HG03097 (cell line): ENCODE results near the gene NR3C1.

Experiments
- ATAC-seq: cut with Tn5 transposase; IDR thresholded peaks from one replicate; pipeline ENCODE4 v1.9.1; 2021; ENCODE audit not compliant: unreplicated experiment, low FRiP score

The NR3C1 gene

DNA sequence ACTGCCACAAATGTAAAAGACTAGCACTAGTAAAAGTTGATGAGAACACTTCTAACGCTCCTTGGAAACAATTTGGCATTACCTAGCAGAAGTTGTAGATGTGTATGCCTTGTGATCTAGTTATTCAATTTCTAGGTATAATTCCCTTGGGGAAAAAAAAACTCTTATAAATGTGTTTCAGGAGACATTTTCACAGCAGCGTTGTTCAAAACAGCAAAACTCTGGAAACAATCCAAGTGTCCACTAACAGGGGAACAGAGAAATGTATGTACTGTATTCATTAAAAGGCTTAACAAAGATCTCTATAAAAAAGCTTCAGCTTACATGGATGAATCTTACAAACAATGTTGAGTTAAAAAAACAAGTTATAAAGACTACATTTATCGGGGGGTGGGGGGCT, 30.4 kb downstream of the NR3C1 start:
- ATAC-seq, result no peak

DNA sequence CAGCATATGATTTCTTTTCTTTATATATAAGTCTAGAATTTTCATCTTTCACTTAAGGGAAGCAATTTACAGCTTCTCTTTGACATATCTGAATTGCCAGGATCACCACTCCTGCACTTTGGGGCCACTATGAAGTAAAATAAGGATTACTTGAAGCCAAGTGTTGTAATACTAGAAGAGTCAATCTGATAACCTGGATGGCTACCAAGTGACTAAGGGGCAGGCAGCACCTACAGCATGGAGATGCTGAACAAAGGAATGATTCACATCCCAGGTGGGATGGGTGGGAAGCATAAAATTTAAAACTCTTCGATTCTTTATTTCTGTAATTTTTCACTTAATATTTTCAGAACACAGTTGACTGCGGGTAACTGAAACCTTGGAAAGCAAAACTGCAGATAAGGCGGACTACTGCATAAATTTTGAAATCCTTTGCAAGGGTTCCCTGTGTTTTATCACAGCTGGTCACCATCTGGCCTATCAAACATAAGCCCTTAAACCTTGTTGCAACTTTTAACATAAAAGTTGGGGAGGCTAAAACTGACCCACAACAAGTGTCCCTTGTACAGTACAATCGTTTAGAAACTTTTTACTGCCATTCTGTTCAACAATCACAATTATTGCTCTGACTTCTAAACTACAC, 31.2 kb downstream of the NR3C1 start:
- ATAC-seq, result no peak

DNA sequence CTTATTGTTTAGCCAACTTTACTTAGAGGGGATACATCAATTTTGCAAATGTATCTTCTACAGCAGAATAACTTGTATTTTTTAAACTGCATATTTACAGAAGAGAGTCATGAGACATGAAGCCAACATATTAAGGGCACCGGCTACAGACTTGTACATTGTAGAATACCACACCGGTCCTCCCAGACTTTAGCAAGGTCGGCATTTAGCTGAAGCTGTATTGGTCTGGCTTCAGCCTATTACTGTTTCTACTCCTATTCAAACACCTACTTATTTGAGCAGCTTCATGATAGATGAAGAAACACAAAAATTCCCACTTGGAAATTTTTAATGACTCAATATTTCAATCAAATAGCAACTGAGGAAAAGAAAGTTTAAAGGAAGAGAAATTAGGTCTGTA, 33.0 kb downstream of the NR3C1 start:
- ATAC-seq, result no peak

DNA sequence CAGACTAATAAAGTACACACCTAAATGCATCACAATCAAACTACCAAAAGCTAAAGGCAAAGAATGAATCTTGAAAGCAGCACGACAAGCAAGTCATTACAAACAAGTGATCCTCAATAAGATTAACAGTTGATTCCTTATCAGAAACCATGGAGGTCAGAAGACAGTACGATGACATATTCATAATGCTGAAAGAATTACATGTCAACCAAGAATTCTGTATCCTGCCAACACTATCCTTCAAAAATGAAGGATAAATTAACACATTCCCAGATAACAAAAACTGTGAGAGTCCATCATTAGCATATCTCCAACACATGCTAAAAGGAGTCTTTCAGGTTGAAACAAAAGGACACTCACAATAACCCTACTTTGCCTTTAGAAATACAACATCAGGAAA, 39.4 kb downstream of the NR3C1 start:
- no peak for ATAC-seq

DNA sequence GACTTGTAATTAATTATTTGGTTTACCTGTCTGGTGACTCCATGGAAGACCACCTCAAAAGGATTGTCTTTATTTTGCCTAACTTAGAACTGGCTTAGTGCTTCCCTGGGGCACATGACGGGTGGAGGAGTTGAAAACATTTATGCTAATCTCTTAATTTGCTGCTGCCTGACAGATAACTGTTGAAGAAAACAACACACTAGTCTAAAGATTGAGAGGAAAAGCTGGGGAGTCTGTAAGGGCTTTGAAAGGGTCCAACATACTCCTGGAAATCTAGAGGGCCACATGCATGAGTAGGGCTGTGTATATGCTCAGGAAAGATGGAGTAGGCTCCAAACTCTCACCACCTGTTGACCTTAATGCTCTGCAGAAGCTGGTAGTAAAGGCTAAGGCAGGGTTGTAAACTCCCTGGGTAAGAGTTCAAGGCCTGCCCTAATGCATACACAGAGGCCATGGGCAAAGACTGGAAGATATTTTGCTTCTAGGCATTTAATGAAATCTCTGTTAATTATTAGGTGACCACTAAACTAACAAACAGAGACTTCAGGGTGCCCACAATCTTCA, 40.7 kb downstream of the NR3C1 start:
- ATAC-seq, result no peak

DNA sequence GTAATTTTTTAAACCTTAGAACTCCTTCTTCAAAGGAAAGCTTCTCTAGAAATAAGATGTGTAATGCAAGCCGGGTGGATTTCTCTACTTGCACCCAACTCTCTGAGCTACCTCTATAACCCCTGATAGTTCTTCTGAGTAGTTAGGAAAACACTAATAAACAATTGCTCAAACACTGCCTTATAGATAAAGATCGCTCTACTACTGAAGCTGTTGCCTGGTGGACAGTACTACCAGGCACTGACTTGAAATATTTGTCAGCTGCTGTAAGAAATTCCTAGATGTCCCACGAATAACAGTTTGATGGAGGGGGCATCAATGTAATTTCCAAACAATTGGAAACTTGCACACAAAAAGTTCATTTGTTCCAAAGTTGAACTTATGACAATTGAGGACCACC, 42.0 kb downstream of the NR3C1 start:
- ATAC-seq, result no peak

DNA sequence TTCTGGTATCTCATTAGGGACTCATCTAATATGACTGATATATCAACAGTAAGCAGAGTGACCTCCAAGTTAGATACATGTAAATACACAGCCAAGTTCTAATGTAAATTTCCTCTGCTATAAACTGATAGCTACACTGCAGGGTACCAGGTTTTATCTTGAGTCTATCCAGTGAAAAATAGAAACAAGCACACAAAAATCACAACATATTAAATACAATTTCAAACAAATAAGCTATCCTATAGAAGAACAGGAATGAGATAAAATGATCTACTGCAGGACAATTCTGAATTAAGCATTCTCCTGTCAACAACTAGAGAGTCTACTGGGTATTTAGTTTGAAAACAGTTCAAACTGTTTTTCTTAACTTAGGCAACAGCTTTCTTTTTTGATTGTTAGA, 42.7 kb downstream of the NR3C1 start:
- no peak for ATAC-seq

DNA sequence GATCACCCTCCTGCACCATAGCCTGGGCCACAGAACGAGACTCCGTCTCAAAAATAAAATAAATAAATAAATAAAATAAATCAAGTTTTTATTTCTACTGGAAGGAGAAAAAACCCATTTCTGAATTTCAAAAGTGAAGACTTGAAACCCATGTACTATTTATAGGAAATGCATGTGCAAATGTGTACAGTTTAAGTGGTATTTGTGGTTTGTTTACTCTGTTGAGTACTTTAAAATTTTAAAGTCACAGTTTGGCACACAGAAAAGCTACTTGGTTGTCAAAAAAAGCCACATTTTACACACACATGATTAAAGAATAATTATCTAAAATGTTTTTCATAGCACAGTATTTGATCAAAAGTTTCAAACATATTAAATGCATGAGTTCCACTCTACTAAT, 43.6 kb downstream of the NR3C1 start:
- no peak for ATAC-seq

DNA sequence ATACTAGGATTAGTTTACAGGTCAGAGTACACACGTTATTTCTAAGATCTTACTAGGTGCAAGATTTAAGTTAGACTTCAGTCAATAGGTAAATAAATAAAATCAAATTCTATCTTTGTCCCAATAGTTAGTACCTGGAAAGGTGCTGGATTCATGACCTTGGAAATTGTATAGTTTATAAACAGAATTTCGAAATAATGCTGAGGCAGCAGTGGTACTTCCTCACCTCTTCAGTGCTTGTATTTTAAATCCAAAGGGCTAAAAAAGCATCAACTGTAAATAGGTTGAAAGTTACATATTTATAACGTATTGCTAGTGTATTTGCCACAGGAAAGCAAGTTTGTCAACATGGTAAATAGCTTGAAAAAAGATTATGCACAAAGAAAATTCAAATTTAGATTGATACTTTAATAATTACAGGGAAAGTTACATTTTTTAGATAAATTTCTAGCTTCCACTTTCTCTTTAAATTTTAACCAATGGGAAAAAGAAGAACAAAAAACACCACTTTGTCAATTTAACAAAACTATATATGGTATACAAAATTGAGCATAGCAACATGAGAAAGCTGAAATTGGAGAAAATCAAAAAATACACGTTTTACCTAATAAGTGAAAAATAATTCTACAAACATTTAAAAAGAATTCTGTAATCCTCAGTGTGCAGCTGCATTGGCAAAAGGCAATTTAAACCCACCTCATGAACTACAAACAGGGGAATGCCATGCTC, 46.5 kb downstream of the NR3C1 start:
- no peak for ATAC-seq

DNA sequence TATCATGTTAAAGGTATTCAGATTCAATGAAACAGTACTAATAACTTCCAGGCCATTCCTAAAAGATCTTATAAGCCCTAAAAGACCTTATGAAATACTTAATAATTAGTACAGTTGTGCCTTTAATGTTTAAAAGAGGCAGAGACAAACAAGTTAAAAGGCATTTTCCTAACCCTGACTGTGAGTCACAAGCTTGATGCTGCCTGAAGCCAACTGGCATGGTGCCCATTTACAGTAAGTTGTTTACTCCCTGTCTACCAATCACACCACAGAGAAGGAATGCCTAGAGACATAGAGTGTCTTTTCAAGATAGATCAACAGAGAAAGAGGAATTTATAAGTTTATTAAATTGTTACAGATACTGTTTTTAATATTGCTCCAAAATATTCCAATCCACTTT, 47.8 kb downstream of the NR3C1 start:
- no peak for ATAC-seq

DNA sequence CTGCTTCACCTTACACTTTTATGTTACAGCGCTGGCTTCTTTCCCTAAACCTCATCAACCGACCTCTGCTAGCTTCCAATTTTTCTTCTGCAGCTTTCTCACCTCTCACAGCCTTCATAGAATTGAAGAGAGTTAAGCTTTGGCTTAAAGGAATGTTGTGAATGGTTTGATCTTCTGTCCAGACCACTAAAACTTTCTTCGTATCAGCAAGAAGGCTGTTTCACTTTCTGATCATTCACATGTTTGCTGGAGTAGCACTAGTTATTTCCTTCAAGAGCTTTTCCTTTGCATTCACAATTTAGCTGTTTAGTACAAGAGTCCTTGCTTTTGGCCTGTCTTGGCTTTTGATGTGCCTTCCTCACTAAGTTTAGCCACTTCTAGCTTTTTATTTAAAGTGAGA, 49.5 kb downstream of the NR3C1 start:
- no peak for ATAC-seq

DNA sequence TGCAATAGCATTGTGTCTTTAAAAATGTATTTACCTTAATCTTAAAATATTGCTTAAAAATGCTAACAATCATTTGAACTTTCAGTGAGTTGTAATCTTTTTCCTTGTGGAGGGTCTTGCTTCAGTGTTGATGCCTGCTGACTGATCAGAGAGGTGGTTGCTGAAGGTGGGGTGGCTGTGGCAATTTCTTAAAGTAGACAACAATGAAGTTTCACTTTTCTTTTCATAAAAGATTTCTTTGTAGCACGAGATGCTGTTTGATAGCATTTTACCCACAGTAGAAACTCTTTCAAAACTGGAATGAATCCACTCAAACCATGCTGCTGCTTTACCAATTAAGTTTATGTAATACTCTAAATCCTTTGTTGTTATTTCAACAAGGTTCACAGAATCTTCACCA, 50.8 kb downstream of the NR3C1 start:
- no peak for ATAC-seq

DNA sequence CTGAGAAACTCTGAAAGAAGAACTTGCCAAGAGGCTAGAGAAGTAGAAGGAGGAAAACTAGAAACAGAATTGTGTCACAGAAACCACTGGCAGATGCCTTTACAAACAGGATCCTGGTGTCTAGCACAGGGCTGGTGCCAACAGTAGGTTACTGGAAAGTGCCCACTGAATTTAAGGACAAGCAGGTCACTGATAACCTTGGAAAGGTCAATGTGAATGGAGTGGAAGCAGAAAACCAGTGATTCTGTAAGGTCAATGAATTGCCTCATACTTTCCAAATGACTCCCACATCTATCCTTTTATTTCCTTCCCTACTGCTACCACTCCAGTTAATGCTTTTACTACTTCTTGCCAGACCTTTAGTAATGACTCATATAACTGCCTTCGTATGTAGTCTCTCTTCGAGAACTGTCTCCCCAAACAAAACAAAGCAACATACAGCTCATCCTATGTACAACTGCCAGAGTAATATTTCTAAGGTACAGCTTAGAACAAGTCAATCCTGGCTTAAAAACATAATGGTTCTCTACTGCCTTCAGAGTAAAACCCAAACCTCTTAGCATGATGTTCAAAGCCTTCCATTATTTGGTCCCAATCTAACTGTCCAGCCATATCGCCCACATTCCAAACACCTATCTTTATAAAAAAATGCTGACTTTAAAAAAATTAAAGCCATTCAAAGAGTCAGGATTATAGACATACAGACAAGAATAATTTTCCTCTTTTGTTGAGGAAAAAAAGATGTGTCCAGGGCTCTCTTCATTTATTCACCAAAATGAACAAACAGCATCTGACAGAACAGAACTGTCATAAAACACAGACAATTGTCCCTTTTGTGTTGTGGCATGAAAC, 52.5 kb downstream of the NR3C1 start:
- no peak for ATAC-seq

DNA sequence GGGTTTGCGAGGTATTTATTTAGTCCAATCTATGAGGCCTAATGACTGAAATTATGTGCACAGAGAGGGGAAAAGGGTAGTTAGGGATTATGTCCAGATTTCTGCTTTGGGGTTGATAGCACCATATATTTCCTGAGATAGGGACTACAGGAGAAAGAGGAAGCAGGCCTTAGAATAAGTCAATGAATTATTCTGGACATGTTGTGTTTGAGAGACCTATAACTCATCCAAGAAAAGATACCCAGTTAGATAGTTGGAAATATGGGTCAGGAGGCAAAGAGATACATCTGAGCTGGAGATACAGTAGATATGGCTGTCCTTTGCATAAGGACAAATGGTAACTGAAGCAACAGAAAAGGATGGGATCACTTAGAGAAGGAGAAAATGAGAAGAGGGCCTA, 53.1 kb downstream of the NR3C1 start:
- ATAC-seq, result no peak

DNA sequence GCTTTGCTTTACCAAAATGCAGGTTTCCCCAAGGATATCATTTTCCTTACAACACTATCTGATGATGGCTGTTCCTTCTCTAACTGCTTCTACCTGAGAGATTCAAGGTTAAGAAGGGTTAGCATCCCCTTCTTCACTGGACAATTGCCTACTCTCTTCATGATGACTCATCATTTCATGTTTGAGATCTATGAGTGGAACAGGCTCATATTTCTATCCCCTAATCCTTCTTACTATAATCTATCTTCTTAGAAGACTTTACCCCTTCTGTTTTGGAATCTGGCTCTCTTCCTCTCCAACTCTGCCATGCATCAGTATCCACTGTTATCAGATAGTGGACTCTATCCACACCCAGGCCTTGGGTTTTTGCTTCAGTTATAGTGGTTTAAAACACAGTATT, 54.3 kb downstream of the NR3C1 start:
- no peak for ATAC-seq

DNA sequence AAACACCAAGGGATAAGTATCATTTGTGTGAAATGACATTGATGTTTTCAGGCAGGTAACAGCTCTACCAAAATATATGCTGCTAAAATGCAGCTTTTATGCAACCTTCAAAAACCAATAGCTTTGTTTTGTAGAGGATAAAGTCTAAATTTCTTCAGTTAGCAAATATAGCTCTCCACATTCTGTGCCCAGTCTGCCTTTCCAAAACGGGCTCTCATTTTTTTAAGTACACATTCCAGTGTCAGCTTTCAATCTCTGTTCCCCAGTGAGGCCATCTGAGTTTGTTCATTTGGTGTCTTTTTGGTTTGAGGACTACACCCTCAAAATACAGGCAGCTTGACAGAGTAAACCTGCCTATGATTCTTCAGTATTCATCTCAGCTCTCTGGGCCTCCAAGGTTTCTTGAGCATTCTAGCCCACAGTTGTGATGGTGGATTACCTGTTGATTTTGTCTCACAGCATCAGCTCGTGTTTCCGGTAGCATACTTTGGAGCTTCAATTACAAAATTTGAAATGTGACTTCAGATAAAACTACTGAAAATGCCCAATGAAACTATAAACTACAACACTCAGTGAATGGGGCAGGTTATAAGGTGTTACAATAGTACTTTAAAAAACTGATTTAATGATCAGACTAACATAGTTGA, 55.7 kb downstream of the NR3C1 start:
- no peak for ATAC-seq

DNA sequence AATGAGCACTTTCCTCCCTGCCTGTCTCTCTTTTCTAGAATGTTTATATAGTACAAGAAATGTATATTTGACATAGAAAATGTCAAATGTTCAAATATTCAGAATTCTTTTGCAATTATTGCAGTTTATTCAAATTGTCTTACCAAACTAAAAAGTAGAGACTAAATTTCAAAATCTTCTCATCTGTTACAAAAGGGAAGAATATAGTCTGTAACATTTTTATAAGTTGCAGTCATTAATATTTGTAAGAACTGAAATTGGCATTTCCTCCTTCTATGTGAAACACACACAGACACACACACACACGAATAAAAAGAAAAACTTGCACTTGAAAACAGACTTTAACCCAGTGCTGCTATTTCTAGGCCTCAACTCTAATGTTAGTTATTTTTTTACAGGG, 56.4 kb downstream of the NR3C1 start:
- no peak for ATAC-seq

DNA sequence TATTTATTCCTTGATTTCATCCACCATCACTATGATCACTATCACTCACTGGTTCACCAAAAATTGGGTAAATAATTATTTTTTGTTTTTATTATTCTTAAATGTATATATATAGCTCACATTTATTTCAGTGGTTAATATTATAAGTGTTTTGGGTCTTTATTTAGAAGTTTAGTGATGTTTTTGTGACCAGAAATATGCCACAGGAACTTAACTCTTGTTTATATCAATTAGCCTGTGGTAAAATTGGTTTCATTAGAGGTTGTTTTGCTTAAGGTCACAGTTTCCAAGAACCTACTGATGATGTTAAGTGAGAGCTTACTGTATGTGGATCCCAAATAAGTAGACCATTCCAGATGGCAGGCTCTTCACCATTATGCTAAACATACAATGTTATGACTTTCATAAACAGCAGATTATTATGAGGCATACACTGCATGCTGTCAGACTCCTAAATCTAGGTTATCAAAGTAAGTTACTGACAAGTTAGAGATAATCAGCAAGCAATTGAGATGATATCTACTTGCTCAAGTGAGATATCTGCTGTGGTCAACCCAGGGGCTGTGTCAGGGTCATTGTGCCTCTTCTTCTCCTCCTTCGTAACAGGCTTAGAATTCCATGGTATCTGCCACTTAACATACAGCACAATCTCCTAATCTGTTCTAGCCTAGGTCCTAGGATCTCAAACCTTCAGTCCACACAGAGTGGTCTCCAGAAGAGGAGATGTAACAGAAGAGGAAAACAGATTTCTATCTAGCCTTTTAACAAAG, 57.6 kb downstream of the NR3C1 start:
- ATAC-seq, result no peak

DNA sequence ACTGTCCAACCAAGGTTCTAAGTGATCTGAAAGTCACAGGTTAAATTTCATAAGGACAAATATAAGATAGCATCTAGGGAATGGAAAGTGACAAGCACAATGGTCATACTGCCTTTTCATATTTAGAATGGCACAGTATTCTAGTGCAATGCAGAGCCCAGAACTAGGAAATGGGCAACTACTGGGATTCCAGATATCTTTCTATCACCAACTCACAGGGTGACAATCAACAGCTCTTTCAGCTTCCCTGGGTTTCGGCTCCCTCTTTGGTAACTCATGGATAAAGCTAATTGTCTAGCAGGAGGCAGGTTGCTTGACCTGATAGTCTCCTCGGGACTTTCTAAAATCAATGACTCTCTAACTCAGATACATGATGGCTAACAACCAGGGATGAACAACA, 60.4 kb downstream of the NR3C1 start:
- ATAC-seq, result no peak

DNA sequence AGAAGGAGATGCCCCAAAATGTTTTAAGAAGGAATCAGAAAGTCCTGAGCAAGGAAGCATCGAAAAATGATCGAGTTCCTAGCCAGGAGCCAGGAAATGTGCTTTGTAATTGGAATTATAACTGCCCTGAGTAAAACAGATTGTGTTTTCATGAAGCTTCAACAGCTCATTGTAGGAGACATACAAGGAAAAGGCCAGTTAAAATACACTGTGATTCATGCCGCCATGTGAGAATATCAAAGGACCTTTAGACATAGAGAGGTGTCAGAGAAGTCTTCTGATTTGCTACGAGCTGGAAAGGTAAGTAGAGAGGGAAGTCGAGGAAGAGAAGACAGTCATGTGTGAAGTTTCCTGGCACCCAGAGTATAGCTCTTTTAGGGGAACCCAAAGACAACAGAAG, 60.9 kb downstream of the NR3C1 start:
- ATAC-seq, result no peak
